ENCODE results near the gene GALNT2. TPM values are rescaled to one million over a fixed set of nuclear protein-coding genes. Genes with fewer than 3 reads are reported as not detected.

Gene GALNT2
- total and polyA plus RNA-seq, 2 of the 13 experiments (the other 11 are each of a cell fraction or from before 2014, with no cell fraction given) = 39.3 to 39.6 TPM

GRCh38 chr1:230052018-230052417 is 15.0 kb upstream of the GALNT2 start:
- BruUV-seq (replicated peaks) = no TSS peak
- Histone ChIP-seq H3K36me3 (replicated peaks in 1 of 2; ENCODE audit: control insufficient read depth in 1 of 2, insufficient read depth in 2 of 2, low read length in 2 of 2) (no peaks in the 10 kb centered on the region), H3K79me2 (ENCODE audit: insufficient read depth, low read length) (no peaks in the 10 kb centered on the region), H3K4me2 (ENCODE audit: low read depth, low read length) (no peak overlapping the region), H3K9me3 (ENCODE audit: low read length) (no peaks in the 10 kb centered on the region), H2AFZ (ENCODE audit: low read length) (no peak overlapping the region), H3K27me3 (ENCODE audit: control insufficient read depth in 1 of 2, insufficient read depth in 2 of 2, low read length in 2 of 2) (peaks cover 0 to 10% of the 10 kb centered on the region in 2 experiments; a peak in 2 of 5 replicates), H3K4me1 (ENCODE audit: insufficient read depth, low read length) (peaks cover 11% of the 10 kb centered on the region), H3K27ac (ENCODE audit: extremely low read length, insufficient read depth, low read length) (no peak overlapping the region), H3K4me3 (replicated peaks in 1 of 3; ENCODE audit: insufficient read depth in 1 of 3, low read depth in 2 of 3, low read length in 3 of 3) (no peak overlapping the region), H4K20me1 (ENCODE audit: insufficient read depth, low read length) (no peaks in the 10 kb centered on the region), H3K9ac (ENCODE audit: insufficient read depth, low read depth, low read length) (no peak overlapping the region)
- no peak for ATAC-seq
- no peak for DNase-seq (ENCODE audit: low spot score)
- ChIA-PET CTCF (ENCODE audit: low intra/inter-chr PET ratio, low total read pairs) (no interaction called here), POLR2A (no interaction called here)
- intact Hi-C loops (cut with micrococcal nuclease; ENCODE audit: unreplicated experiment) = no loop called here
- no peak for TF ChIP-seq NAIF1 (CRISPR knock-in tag; IDR thresholded peaks at IDR 0.05; ENCODE audit: borderline replicate concordance)
- TF ChIP-seq PBX3 (CRISPR knock-in tag; IDR thresholded peaks at IDR 0.05; ENCODE audit: borderline replicate concordance) = no peak
- TF ChIP-seq SUZ12 (IDR thresholded peaks at IDR 0.05; ENCODE audit: low read depth, low read length) = no peak
- TF ChIP-seq SIX1 (CRISPR knock-in tag; IDR thresholded peaks at IDR 0.05; ENCODE audit: borderline replicate concordance) = no peak
- TF ChIP-seq PREB (CRISPR knock-in tag; IDR thresholded peaks at IDR 0.05) = no peak
- TF ChIP-seq ZNF558 (CRISPR knock-in tag; IDR thresholded peaks at IDR 0.05; ENCODE audit: borderline replicate concordance) = no peak
- TF ChIP-seq ZNF382 (CRISPR knock-in tag; IDR thresholded peaks at IDR 0.05; ENCODE audit: borderline replicate concordance) = no peak
- TF ChIP-seq ZNF746 (CRISPR knock-in tag; IDR thresholded peaks at IDR 0.05) = no peak
- no peak for TF ChIP-seq ZNF775 (CRISPR knock-in tag; IDR thresholded peaks at IDR 0.05; ENCODE audit: borderline replicate concordance)
- TF ChIP-seq FIP1L1 (IDR thresholded peaks at IDR 0.05; ENCODE audit: borderline replicate concordance, insufficient read depth, low read depth, low read length) = no peak
- no peak for TF ChIP-seq CREBL2 (CRISPR knock-in tag; IDR thresholded peaks at IDR 0.05; ENCODE audit: borderline replicate concordance)
- no peak for TF ChIP-seq ZC3H13 (CRISPR knock-in tag; IDR thresholded peaks at IDR 0.05)
- no peak for TF ChIP-seq ZNF180 (CRISPR knock-in tag; IDR thresholded peaks at IDR 0.05; ENCODE audit: borderline replicate concordance, low read depth)
- no peak for TF ChIP-seq ZNF564 (CRISPR knock-in tag; IDR thresholded peaks at IDR 0.05)
- TF ChIP-seq GRHL1 (CRISPR knock-in tag; conservative IDR thresholded peaks at IDR 0.05) = no peak
- TF ChIP-seq NFKBIZ (CRISPR knock-in tag; IDR thresholded peaks at IDR 0.05) = no peak
- in situ Hi-C loops (cut with HindIII; ENCODE audit: extremely low pct_ligation_motif_present, low pct_unique_long_range_greater_than_20kb) = no loop called here
- 33% methylated on average over 2 of the region's 2 CpGs for WGBS (ENCODE audit: low lambda C conversion rate)
- FAIRE-seq = no peak

Measured in HepG2 (cell line).